H9 (cell line): Measurements from ENCODE around the gene LRRC71. TPM values are rescaled to one million over a fixed set of nuclear protein-coding genes. Genes with fewer than 3 reads are reported as not detected.

Source experiments
- DNase-seq: peaks from one replicate; pipeline ENCODE4 v3.0.0-alpha.2; 2017
- H2AFZ ChIP-seq: one replicate; pipeline ENCODE4 v1.6.1; 2013; ENCODE audit warnings: mild to moderate bottlenecking, low read length, control low read depth, moderate library complexity
- H2AK5ac ChIP-seq: 2 replicates; pipeline ENCODE4 v1.6.1; 2013; ENCODE audit warnings: low read length, control low read depth, mixed read lengths; ENCODE audit not compliant: insufficient read length
- H2BK120ac ChIP-seq: one replicate; pipeline ENCODE4 v1.6.1; 2013; ENCODE audit warnings: low read depth, mild to moderate bottlenecking, low read length, control low read depth, inconsistent platforms; ENCODE audit not compliant: poor library complexity, severe bottlenecking
- H2BK12ac ChIP-seq: 2 replicates; pipeline ENCODE4 v1.6.1; 2013; ENCODE audit warnings: low read length, control low read depth, mixed read lengths, low read depth; ENCODE audit not compliant: insufficient read length
- H2BK15ac ChIP-seq: 2 replicates; pipeline ENCODE4 v1.6.1; 2013; ENCODE audit warnings: low read depth, low read length, control low read depth
- H2BK20ac ChIP-seq: one replicate; pipeline ENCODE4 v1.6.1; 2013; ENCODE audit warnings: low read depth, mild to moderate bottlenecking, low read length, control low read depth, inconsistent platforms; ENCODE audit not compliant: poor library complexity, severe bottlenecking
- H2BK5ac ChIP-seq: 2 replicates; pipeline ENCODE4 v1.6.1; 2013; ENCODE audit warnings: low read length, control low read depth, mixed read lengths; ENCODE audit not compliant: insufficient read length
- H3K14ac ChIP-seq: 2 replicates; pipeline ENCODE4 v1.6.1; 2013; ENCODE audit warnings: low read length, control low read depth; ENCODE audit not compliant: insufficient read depth
- H3K18ac ChIP-seq: 2 replicates; pipeline ENCODE4 v1.6.1; 2013; ENCODE audit warnings: low read depth, mild to moderate bottlenecking, mixed read lengths, low read length, control low read depth; ENCODE audit not compliant: insufficient read length
- H3K23ac ChIP-seq: 2 replicates; pipeline ENCODE4 v1.6.1; 2013; ENCODE audit warnings: low read length, control low read depth, mixed read lengths, low read depth; ENCODE audit not compliant: insufficient read length
- H3K23me2 ChIP-seq: 2 replicates; pipeline ENCODE4 v1.6.1; 2013; ENCODE audit warnings: low read depth, mild to moderate bottlenecking, mixed read lengths, low read length, control low read depth; ENCODE audit not compliant: insufficient read length, poor library complexity, severe bottlenecking
- H3K27ac ChIP-seq: 2 replicates; pipeline ENCODE4 v1.5.1; 2013; ENCODE audit warnings: low read length, control low read depth, mixed read lengths, low read depth; ENCODE audit not compliant: insufficient read length
- H3K27me3 ChIP-seq: 2 replicates; pipeline ENCODE4 v1.6.1; 2013; ENCODE audit warnings: low read length, control low read depth, inconsistent platforms; ENCODE audit not compliant: insufficient read depth
- H3K4ac ChIP-seq: 2 replicates; pipeline ENCODE4 v1.6.1; 2013; ENCODE audit warnings: low read depth, mild to moderate bottlenecking, control low read depth, inconsistent platforms, low read length, moderate library complexity
- H3K4me1 ChIP-seq: 2 replicates; pipeline ENCODE4 v1.6.1; 2013; ENCODE audit warnings: low read length, control low read depth, inconsistent platforms; ENCODE audit not compliant: insufficient read depth
- H3K4me2 ChIP-seq: 2 replicates; pipeline ENCODE4 v1.6.1; 2013; ENCODE audit warnings: low read length, control low read depth, mixed read lengths; ENCODE audit not compliant: insufficient read length, insufficient read depth
- H3K56ac ChIP-seq: 2 replicates; pipeline ENCODE4 v1.6.1; 2013; ENCODE audit warnings: low read depth, mild to moderate bottlenecking, mixed read lengths, low read length, control low read depth; ENCODE audit not compliant: insufficient read length
- H3K79me1 ChIP-seq: 2 replicates; pipeline ENCODE4 v1.6.1; 2013; ENCODE audit warnings: low read depth, mild to moderate bottlenecking, moderate library complexity, low read length, control low read depth, inconsistent platforms; ENCODE audit not compliant: insufficient read depth, poor library complexity, severe bottlenecking
- H3K79me2 ChIP-seq: 2 replicates; pipeline ENCODE4 v1.6.1; 2013; ENCODE audit warnings: low read length, control low read depth, inconsistent platforms; ENCODE audit not compliant: insufficient read depth
- H3K9ac ChIP-seq: 2 replicates; pipeline ENCODE4 v1.6.1; 2013; ENCODE audit warnings: low read length, control low read depth, mixed read lengths; ENCODE audit not compliant: insufficient read length; ENCODE audit errors: extremely low read depth
- H3K9me3 ChIP-seq: one replicate; pipeline ENCODE4 v1.6.1; 2013; ENCODE audit warnings: low read depth, low read length, inconsistent platforms; ENCODE audit not compliant: control insufficient read depth
- H3T11ph ChIP-seq: one replicate; pipeline ENCODE4 v1.6.1; 2013; ENCODE audit warnings: mild to moderate bottlenecking, low read length, control low read depth, inconsistent platforms
- H4K20me1 ChIP-seq: one replicate; pipeline ENCODE4 v1.6.1; 2013; ENCODE audit not compliant: control insufficient read depth, insufficient read length, insufficient read depth
- H4K5ac ChIP-seq: 2 replicates; pipeline ENCODE4 v1.6.1; 2013; ENCODE audit warnings: low read depth, mild to moderate bottlenecking, mixed read lengths, low read length, control low read depth; ENCODE audit not compliant: insufficient read length
- H4K8ac ChIP-seq: replicated peaks from 2 replicates; pipeline ENCODE4 v1.6.1; 2013; ENCODE audit warnings: low read length, control low read depth, mixed read lengths, low read depth; ENCODE audit not compliant: insufficient read length
- H4K91ac ChIP-seq: 2 replicates; pipeline ENCODE4 v1.6.1; 2013; ENCODE audit warnings: low read depth, mild to moderate bottlenecking, moderate library complexity, mixed read lengths, low read length, control low read depth; ENCODE audit not compliant: insufficient read length
- H3K27ac Mint-ChIP-seq, 3 experiments: 2 replicates in 2 of 3; 3 replicates in 1 of 3; pipeline ENCODE4 v1.8.0; 2020 to 2021; ENCODE audit warnings: mixed read lengths in 3 of 3, mild to moderate bottlenecking in 1 of 3, moderate library complexity in 1 of 3
- H3K27me3 Mint-ChIP-seq: 2 replicates; pipeline ENCODE4 v1.8.0; 2021; ENCODE audit warnings: low read depth, mild to moderate bottlenecking, moderate library complexity, mixed read lengths
- H3K36me3 Mint-ChIP-seq, 3 experiments: 2 replicates in 2 of 3; 3 replicates in 1 of 3; pipeline ENCODE4 v1.8.0; 2020 to 2021; ENCODE audit warnings: low read depth in 3 of 3, mixed read lengths in 3 of 3; ENCODE audit not compliant: insufficient read depth in 1 of 3
- H3K4me1 Mint-ChIP-seq, 2 experiments: 2 replicates each; pipeline ENCODE4 v1.8.0; 2020; ENCODE audit warnings: mixed read lengths in 2 of 2
- H3K4me3 Mint-ChIP-seq, 2 experiments: 2 replicates in 1 of 2; 3 replicates in 1 of 2; pipeline ENCODE4 v1.8.0; 2020 to 2021; ENCODE audit warnings: mild to moderate bottlenecking in 2 of 2, mixed read lengths in 2 of 2, moderate library complexity in 1 of 2
- H3K9me3 Mint-ChIP-seq, 2 experiments: 2 replicates in 1 of 2; 3 replicates in 1 of 2; pipeline ENCODE4 v1.8.0; 2020; ENCODE audit warnings: mild to moderate bottlenecking in 2 of 2, mixed read lengths in 2 of 2, moderate library complexity in 1 of 2
- WGBS: extraction: QIAGEN DNeasy Blood & Tissue Kit; methylation state at CpG from one replicate; pipeline ENCODE4 v1.1.7; 2013; ENCODE audit warnings: missing lambda C conversion rate, low lambda C conversion rate, mixed read lengths; ENCODE audit not compliant: insufficient read length; ENCODE audit errors: extremely low coverage; 5-methylcytosine and 5-hydroxymethylcytosine counted together
- total RNA-seq: library from RNA; stranded (reverse); gene quantifications from 2 replicates; pipeline ENCODE4 v1.2.1, GENCODE V29; 2021
- TF ChIP-seq, protein P1 (sequence below): fragments of 200-600 bp; sonication (generic); conservative IDR thresholded peaks from 3 replicates; pipeline ENCODE4 v1.8.0; 2021; ENCODE audit warnings: antibody characterized with exemption, mild to moderate bottlenecking

The LRRC71 gene
- total RNA-seq, 1 experiment from 2014 or later = not detected

DNA sequence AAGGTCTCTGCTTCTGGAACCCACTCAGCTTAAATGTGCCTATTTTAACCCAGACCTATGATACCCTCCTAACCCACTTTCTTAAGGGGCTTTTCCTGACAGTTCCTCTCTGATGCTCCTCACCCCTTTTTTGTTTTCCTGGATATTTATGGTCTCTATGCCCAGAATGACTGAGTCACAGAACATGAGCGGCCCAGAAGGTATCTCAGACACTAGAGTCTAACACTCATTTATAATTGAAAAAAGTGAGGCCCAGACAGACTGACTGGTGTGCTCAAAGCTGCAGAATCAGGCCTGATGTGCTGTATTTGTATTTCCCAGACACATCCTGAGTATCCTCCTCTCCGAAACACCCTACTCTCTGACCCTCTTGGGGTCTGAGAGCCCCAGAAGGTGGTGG lies 44.0 kb downstream of the LRRC71 start:
- Histone ChIP-seq H2BK15ac (no peak overlapping the region), H2BK5ac (no peak overlapping the region), H4K20me1 (no peaks in the 10 kb centered on the region), H3K9me3 (no peaks in the 10 kb centered on the region), H3K27me3 (no peaks in the 10 kb centered on the region), H3K23me2 (no peaks in the 10 kb centered on the region), H3K9ac (no peak overlapping the region), H3K14ac (no peak overlapping the region), H2AK5ac (no peak overlapping the region), H3K79me1 (no peaks in the 10 kb centered on the region), H2BK12ac (no peak overlapping the region), H2AFZ (no peak overlapping the region), H2BK120ac (no peak overlapping the region), H4K8ac (no peak overlapping the region), H2BK20ac (no peak overlapping the region), H4K5ac (no peak overlapping the region), H3T11ph (no peak overlapping the region), H3K4ac (no peak overlapping the region), H3K56ac (no peak overlapping the region), H3K4me2 (no peak overlapping the region), H3K23ac (no peak overlapping the region), H4K91ac (no peak overlapping the region), H3K4me1 (no peaks in the 10 kb centered on the region), H3K27ac (no peak overlapping the region), H3K18ac (no peak overlapping the region), H3K79me2 (no peaks in the 10 kb centered on the region)
- no peaks in the 10 kb centered on the region for H3K9me3 Mint-ChIP-seq
- TF ChIP-seq, protein P1, sequence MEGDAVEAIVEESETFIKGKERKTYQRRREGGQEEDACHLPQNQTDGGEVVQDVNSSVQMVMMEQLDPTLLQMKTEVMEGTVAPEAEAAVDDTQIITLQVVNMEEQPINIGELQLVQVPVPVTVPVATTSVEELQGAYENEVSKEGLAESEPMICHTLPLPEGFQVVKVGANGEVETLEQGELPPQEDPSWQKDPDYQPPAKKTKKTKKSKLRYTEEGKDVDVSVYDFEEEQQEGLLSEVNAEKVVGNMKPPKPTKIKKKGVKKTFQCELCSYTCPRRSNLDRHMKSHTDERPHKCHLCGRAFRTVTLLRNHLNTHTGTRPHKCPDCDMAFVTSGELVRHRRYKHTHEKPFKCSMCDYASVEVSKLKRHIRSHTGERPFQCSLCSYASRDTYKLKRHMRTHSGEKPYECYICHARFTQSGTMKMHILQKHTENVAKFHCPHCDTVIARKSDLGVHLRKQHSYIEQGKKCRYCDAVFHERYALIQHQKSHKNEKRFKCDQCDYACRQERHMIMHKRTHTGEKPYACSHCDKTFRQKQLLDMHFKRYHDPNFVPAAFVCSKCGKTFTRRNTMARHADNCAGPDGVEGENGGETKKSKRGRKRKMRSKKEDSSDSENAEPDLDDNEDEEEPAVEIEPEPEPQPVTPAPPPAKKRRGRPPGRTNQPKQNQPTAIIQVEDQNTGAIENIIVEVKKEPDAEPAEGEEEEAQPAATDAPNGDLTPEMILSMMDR = no peak
- DNase-seq = no peak
- H3K27ac Mint-ChIP-seq = peak overlapping the region in 2 of 3 experiments; percentile 32 to 82; a peak in 4 of 7 replicates
- no peaks in the 10 kb centered on the region for H3K27me3 Mint-ChIP-seq
- H3K4me1 Mint-ChIP-seq = no peaks in the 10 kb centered on the region
- peaks cover 12 to 85% (median 65%) of the 10 kb centered on the region in 3 experiments; a peak in 6 of 7 replicates for H3K36me3 Mint-ChIP-seq
- WGBS = no CpG with 5 or more reads among the region's 2 CpGs
- no peak overlapping the region for H3K4me3 Mint-ChIP-seq
